ENCODE data around the gene TMEM158.

TMEM158 gene

DNA sequence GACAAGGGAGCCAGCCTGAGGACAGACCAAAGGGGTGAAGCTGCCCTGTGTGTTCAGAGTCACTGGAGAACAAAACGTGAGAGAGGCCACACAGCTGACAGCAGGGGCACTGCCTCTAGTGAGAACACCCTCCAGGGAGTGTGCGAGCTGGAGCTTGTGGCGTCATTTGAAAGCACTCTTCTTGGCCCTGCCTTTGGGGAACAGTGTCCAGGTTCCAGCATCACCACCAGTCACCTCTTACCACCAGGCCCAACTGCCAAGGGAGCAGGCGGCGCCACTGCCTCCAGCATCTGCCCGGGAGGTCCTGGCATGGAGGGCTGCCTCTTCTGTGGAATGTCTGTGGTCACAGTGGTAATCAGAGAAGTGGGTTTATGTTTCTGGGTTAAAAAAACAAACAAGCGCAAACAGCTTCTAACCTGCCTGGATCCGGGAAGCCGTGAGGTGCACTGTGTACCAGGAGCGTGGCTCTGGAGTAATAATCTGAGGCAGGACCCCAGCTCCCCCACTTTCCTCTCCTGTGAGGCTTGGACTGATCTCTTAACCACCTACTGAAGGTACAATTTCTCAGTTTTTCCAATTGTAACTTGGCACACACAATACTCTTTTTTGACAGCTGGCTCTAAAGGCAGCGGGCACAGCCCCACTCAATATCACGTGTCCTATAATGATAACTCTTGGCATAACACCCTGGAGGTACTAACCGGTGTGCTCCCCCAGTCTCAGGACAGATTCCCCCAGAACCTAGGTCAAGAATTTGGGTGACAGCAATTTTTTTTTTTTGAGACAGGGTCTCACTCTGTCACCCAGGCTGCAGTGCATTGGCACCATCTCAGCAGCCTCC is 47.7 kb downstream of the TMEM158 start:
- TF ChIP-seq, protein P1, sequence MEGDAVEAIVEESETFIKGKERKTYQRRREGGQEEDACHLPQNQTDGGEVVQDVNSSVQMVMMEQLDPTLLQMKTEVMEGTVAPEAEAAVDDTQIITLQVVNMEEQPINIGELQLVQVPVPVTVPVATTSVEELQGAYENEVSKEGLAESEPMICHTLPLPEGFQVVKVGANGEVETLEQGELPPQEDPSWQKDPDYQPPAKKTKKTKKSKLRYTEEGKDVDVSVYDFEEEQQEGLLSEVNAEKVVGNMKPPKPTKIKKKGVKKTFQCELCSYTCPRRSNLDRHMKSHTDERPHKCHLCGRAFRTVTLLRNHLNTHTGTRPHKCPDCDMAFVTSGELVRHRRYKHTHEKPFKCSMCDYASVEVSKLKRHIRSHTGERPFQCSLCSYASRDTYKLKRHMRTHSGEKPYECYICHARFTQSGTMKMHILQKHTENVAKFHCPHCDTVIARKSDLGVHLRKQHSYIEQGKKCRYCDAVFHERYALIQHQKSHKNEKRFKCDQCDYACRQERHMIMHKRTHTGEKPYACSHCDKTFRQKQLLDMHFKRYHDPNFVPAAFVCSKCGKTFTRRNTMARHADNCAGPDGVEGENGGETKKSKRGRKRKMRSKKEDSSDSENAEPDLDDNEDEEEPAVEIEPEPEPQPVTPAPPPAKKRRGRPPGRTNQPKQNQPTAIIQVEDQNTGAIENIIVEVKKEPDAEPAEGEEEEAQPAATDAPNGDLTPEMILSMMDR (IDR thresholded peaks at IDR 0.05; ENCODE audit: borderline replicate concordance, extremely low read depth, low read length, poor library complexity, severe bottlenecking), result no peak
- no peak for TF ChIP-seq EZH2 (IDR thresholded peaks at IDR 0.05; ENCODE audit: borderline replicate concordance, low read depth, low read length, severe bottlenecking)
- no peaks in the 10 kb centered on the region for H3K27me3 ChIP-seq (ENCODE audit: insufficient read depth, low read length, poor library complexity)
- H3K4me2 ChIP-seq (ENCODE audit: insufficient read depth, low read length), result no peak overlapping the region
- no peaks in the 10 kb centered on the region for H3K9me3 ChIP-seq (ENCODE audit: insufficient read depth, low read length, severe bottlenecking)
- H3K79me2 ChIP-seq (ENCODE audit: insufficient read depth, low read length), result no peaks in the 10 kb centered on the region
- no peak for ATAC-seq (ENCODE audit: insufficient read depth, low read depth)
- no peaks in the 10 kb centered on the region for H4K20me1 ChIP-seq (ENCODE audit: insufficient read depth, low read length)
- no peaks in the 10 kb centered on the region for H3K36me3 ChIP-seq (ENCODE audit: insufficient read depth, low read length)
- no peak overlapping the region for H3K4me3 ChIP-seq (ENCODE audit: low read depth in 1 of 2, low read length in 2 of 2)
- no peaks in the 10 kb centered on the region for H3K4me1 ChIP-seq (ENCODE audit: insufficient read depth, low read length)
- DNase-seq, result no peak
- H3K27ac ChIP-seq (ENCODE audit: low read length), result no peak overlapping the region
- no peak overlapping the region for H3K9ac ChIP-seq (ENCODE audit: low read depth, low read length)
- no peak overlapping the region for H2AFZ ChIP-seq (ENCODE audit: low read depth, low read length)

DNA sequence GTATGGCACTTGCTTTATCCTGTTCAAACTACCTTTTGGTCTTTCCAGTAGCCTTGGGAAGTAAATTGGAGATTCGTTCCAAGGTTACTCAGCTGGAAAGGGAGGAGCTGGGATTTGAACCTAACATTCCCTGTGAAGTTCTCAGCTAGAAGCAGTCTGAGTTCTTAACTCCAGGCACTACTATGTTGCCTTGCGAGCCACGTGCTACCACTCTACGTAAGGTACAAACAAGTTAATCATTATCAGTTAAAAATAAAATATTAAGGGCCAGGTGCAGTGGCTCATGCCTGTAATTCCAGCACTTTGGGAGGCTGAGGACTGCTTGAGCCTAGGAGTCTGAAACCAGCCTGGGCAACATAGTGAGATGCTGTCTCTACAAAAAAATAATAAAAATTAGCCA is 49.2 kb downstream of the TMEM158 start:
- Histone ChIP-seq H3K9ac (ENCODE audit: low read depth, low read length) (no peak overlapping the region), H4K20me1 (ENCODE audit: insufficient read depth, low read length) (no peaks in the 10 kb centered on the region), H2AFZ (ENCODE audit: low read depth, low read length) (no peak overlapping the region), H3K9me3 (ENCODE audit: insufficient read depth, low read length, severe bottlenecking) (no peaks in the 10 kb centered on the region), H3K4me1 (ENCODE audit: insufficient read depth, low read length) (no peaks in the 10 kb centered on the region), H3K27ac (ENCODE audit: low read length) (no peak overlapping the region), H3K4me3 (ENCODE audit: low read depth in 1 of 2, low read length in 2 of 2) (no peak overlapping the region), H3K4me2 (ENCODE audit: insufficient read depth, low read length) (no peak overlapping the region), H3K79me2 (ENCODE audit: insufficient read depth, low read length) (no peaks in the 10 kb centered on the region), H3K27me3 (ENCODE audit: insufficient read depth, low read length, poor library complexity) (no peaks in the 10 kb centered on the region), H3K36me3 (ENCODE audit: insufficient read depth, low read length) (no peaks in the 10 kb centered on the region)
- DNase-seq (no peak), ATAC-seq (ENCODE audit: insufficient read depth, low read depth) (no peak)
- TF ChIP-seq, protein P1 (IDR thresholded peaks at IDR 0.05; ENCODE audit: borderline replicate concordance, extremely low read depth, low read length, poor library complexity, severe bottlenecking), result no peak
- no peak for TF ChIP-seq EZH2 (IDR thresholded peaks at IDR 0.05; ENCODE audit: borderline replicate concordance, low read depth, low read length, severe bottlenecking)

Measured in DND-41 (cell line).